ENCODE results near the gene PERM1. TPM values are rescaled to one million over a fixed set of nuclear protein-coding genes. Genes with fewer than 3 reads are reported as not detected.

Gene PERM1
- total and polyA plus RNA-seq, 5 donors, result 44.4 to 112 (median 66.8) TPM

DNA sequence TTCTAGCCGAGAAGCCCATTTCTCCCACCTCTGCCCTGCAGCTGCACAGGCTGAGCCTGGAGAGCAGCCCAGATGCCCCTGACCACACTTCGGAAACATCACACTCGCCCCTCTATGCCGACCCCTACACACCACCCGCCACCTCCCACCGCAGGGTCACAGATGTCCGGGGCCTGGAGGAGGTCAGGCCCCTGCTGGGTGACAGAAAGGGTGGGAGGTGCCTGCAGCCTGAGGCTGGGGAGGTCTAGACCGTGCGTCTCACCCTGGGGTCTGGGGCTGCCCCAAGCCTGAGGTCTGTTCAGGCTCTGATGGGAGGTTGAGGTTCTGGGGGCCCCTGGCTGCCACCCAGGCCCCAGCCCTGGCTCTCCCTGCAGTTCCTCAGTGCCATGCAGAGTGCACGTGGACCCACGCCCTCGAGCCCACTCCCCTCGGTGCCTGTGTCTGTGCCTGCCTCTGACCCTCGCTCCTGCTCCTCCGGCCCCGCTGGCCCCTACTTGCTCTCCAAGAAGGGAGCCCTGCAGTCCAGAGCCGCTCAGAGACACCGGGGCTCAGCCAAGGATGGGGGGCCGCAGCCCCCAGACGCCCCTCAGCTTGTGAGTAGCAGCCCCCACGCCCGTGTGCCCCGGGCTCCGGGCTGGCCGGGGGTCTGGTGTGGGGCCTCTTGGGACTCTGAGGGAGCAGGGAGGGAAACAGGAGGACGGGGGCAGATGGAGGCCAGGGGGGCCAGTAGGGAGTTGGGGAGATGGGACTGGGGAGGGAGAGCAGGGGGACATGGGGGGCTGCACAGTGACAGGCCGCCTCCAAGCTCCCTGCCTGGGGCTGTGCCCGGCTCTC, 8.2 kb downstream of the PERM1 start:
- H3K4me1 ChIP-seq (ENCODE audit: control insufficient read depth, insufficient read depth, low read length), result no peaks in the 10 kb centered on the region
- intact Hi-C loops (cut with DNase I), result no loop called here
- peak; percentile 2 to 5 for ATAC-seq
- WGBS, result 78% methylated on average over 28 of the region's 28 CpGs
- no peaks in the 10 kb centered on the region for H3K27me3 ChIP-seq (ENCODE audit: control insufficient read depth, insufficient read depth)
- peak in 1 of 3 donors; percentile 57 for DNase-seq
- no peak overlapping the region for H3K27ac ChIP-seq (ENCODE audit: low read length)
- no peaks in the 10 kb centered on the region for H3K9me3 ChIP-seq (ENCODE audit: control insufficient read depth, low read length)
- no peak overlapping the region for H3K4me3 ChIP-seq (ENCODE audit: low read length)

- no peak overlapping the region for H3K27ac ChIP-seq (ENCODE audit: low read length)
Measured at GRCh38 chr1:972726-973458, 9.0 kb downstream of the PERM1 start.

GRCh38 chr1:971751-972506, 10.0 kb downstream of the PERM1 start:
- H3K4me1 ChIP-seq (ENCODE audit: control insufficient read depth, insufficient read depth, low read length), result no peaks in the 10 kb centered on the region
- H3K9me3 ChIP-seq (ENCODE audit: control insufficient read depth, low read length), result no peaks in the 10 kb centered on the region
- peak in 1 of 3 donors; percentile 58 for DNase-seq
- no peaks in the 10 kb centered on the region for H3K27me3 ChIP-seq (ENCODE audit: control insufficient read depth, insufficient read depth)
- no peak overlapping the region for H3K4me3 ChIP-seq (ENCODE audit: low read length)
- peak in 1 of 2 donors; percentile 0 for ATAC-seq
- intact Hi-C loops (cut with DNase I), result no loop called here
- H3K27ac ChIP-seq (ENCODE audit: low read length), result no peak overlapping the region
- 78% methylated on average over 34 of the region's 34 CpGs for WGBS

More at GRCh38 chr1:972726-973458, 9.0 kb downstream of the PERM1 start:
- 76% methylated on average over 28 of the region's 28 CpGs for WGBS
- intact Hi-C loops (cut with DNase I), result no loop called here
- DNase-seq, result peak in 2 of 3 donors; percentile 60 to 61
- Histone ChIP-seq H3K9me3 (ENCODE audit: control insufficient read depth, low read length) (no peaks in the 10 kb centered on the region), H3K4me1 (ENCODE audit: control insufficient read depth, insufficient read depth, low read length) (no peaks in the 10 kb centered on the region), H3K27me3 (ENCODE audit: control insufficient read depth, insufficient read depth) (no peaks in the 10 kb centered on the region), H3K4me3 (ENCODE audit: low read length) (no peak overlapping the region)
- peak; percentile 6 to 7 for ATAC-seq

GRCh38 chr1:970973-971730, 10.7 kb downstream of the PERM1 start:
- WGBS, result 37% methylated on average over 42 of the region's 42 CpGs
- H3K4me3 ChIP-seq (ENCODE audit: low read length), result no peak overlapping the region
- no peak overlapping the region for H3K27ac ChIP-seq (ENCODE audit: low read length)
- H3K4me1 ChIP-seq (ENCODE audit: control insufficient read depth, insufficient read depth, low read length), result no peaks in the 10 kb centered on the region
- DNase-seq (peak in 1 of 3 donors; percentile 53), ATAC-seq (peak in 1 of 2 donors; percentile 0)
- no peaks in the 10 kb centered on the region for H3K9me3 ChIP-seq (ENCODE audit: control insufficient read depth, low read length)
- H3K27me3 ChIP-seq (ENCODE audit: control insufficient read depth, insufficient read depth), result no peaks in the 10 kb centered on the region
- intact Hi-C loops (cut with DNase I), result no loop called here

- 16% methylated on average over 33 of the region's 33 CpGs for WGBS
- H3K27me3 ChIP-seq (ENCODE audit: control insufficient read depth, insufficient read depth), result no peaks in the 10 kb centered on the region
- no peaks in the 10 kb centered on the region for H3K9me3 ChIP-seq (ENCODE audit: control insufficient read depth, low read length)
- no peak for ATAC-seq
- no peaks in the 10 kb centered on the region for H3K4me1 ChIP-seq (ENCODE audit: control insufficient read depth, insufficient read depth, low read length)
- intact Hi-C loops (cut with DNase I), result no loop called here
- H3K27ac ChIP-seq (ENCODE audit: low read length), result no peak overlapping the region
- DNase-seq, result peak in 1 of 3 donors; percentile 52
- no peak overlapping the region for H3K4me3 ChIP-seq (ENCODE audit: low read length)
Measured at GRCh38 chr1:970242-970972, 11.5 kb downstream of the PERM1 start.

- DNase-seq (no peak), ATAC-seq (no peak)
- intact Hi-C loops (cut with DNase I), result no loop called here
- Histone ChIP-seq H3K27me3 (ENCODE audit: control insufficient read depth, insufficient read depth) (no peaks in the 10 kb centered on the region), H3K9me3 (ENCODE audit: control insufficient read depth, low read length) (no peaks in the 10 kb centered on the region), H3K4me3 (ENCODE audit: low read length) (no peak overlapping the region), H3K4me1 (ENCODE audit: control insufficient read depth, insufficient read depth, low read length) (no peaks in the 10 kb centered on the region), H3K27ac (ENCODE audit: low read length) (no peak overlapping the region)
- 80% methylated on average over 15 of the region's 15 CpGs for WGBS
Measured at GRCh38 chr1:969260-969855, 12.5 kb downstream of the PERM1 start.

GRCh38 chr1:967466-968343, 14.2 kb downstream of the PERM1 start:
- WGBS, result 77% methylated on average over 23 of the region's 23 CpGs
- intact Hi-C loops (cut with DNase I), result no loop called here
- ATAC-seq (no peak), DNase-seq (peak in 2 of 3 donors; percentile 50 to 55)
- no peaks in the 10 kb centered on the region for H3K9me3 ChIP-seq (ENCODE audit: control insufficient read depth, low read length)
- no peak overlapping the region for H3K4me3 ChIP-seq (ENCODE audit: low read length)
- H3K4me1 ChIP-seq (ENCODE audit: control insufficient read depth, insufficient read depth, low read length), result no peaks in the 10 kb centered on the region
- H3K27ac ChIP-seq (ENCODE audit: low read length), result no peak overlapping the region
- H3K27me3 ChIP-seq (ENCODE audit: control insufficient read depth, insufficient read depth), result no peaks in the 10 kb centered on the region

DNA sequence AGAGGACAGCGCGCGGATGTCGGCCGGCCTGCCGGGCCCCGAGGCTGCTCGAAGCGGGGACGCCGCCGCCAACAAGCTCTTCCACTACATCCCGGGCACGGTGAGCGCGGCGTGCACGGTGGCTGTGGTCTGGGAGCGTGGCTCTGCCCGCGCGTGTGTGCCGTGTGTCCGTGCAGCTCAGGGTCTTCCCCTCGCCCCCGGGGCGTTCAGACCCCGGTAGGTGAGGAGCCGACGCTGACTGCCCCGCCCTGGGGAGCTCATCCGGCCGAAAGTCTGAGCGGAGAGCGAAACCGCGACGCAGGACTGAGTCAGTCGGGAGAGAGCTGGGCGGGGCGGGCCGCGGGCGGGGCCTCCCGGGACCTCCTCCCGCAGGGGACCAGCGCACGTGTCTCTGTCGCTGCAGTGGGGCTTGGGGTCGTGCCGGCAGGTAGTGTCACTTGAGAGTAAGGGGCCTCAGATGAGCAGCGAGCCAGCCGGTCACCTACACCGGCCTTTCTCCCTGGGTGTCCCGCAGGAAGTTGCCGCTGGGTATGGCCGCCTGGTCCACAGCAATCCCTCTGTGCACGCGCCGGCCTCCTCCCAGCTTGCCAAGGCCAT, 15.1 kb downstream of the PERM1 start:
- peak overlapping the region; percentile 49 for H3K4me3 ChIP-seq (ENCODE audit: low read length)
- H3K9me3 ChIP-seq (ENCODE audit: control insufficient read depth, low read length), result no peaks in the 10 kb centered on the region
- peak; percentile 72 to 89 (median 82) for DNase-seq
- intact Hi-C loops (cut with DNase I), result no loop called here
- no peak overlapping the region for H3K27ac ChIP-seq (ENCODE audit: low read length)
- WGBS, result under 1% methylated on average over 60 of the region's 60 CpGs
- H3K4me1 ChIP-seq (ENCODE audit: control insufficient read depth, insufficient read depth, low read length), result no peaks in the 10 kb centered on the region
- H3K27me3 ChIP-seq (ENCODE audit: control insufficient read depth, insufficient read depth), result no peaks in the 10 kb centered on the region
- peak; percentile 63 to 70 for ATAC-seq
